ENCODE results near the gene FAM13C.

GRCh38 chr10:59227136-59227673 lies 135.1 kb downstream of the FAM13C start:
- TF ChIP-seq EZH2 (IDR thresholded peaks at IDR 0.05) = no peak
- no peak for TF ChIP-seq POLR2AphosphoS5 (IDR thresholded peaks at IDR 0.05; ENCODE audit: borderline replicate concordance, low read depth, low read length)
